HG02981 (cell line): ENCODE results near the gene SLC35F5.
"Not testable (repeated sequence)": the region's sequence is repeated elsewhere in the genome, so short reads cannot be mapped to it uniquely, and the experiment has no call there.

Experiments used
- ATAC-seq: cut with Tn5 transposase; IDR thresholded peaks from one replicate; pipeline ENCODE4 v1.9.1; 2021; ENCODE audit warnings: mild to moderate bottlenecking, moderate library complexity; ENCODE audit not compliant: unreplicated experiment

Gene SLC35F5

GRCh38 chr2:113698251-113698650 is 58.2 kb downstream of the SLC35F5 start:
- not testable (repeated sequence) for ATAC-seq

DNA sequence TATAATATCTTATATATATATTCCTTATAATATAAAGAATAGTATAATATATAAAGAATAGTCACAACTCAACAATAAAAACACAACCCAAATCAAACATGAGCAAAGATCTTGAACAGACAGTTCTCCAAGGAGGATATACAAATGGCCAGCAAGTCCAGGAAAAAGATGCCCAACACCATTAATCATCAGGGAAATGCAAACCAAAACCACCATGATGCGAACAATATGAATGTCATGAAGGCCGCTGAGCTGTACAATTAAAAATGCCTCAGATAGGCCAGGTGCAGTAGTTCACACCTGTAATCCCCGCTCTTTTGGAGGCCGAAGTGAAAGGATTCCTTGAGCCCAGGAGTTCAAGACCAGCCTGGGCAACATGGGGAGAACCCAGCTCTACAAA is 58.9 kb downstream of the SLC35F5 start:
- no peak for ATAC-seq

- no peak for ATAC-seq
Measured at GRCh38 chr2:113694438-113694837, 62.0 kb downstream of the SLC35F5 start.

GRCh38 chr2:113692698-113693428 is 63.6 kb downstream of the SLC35F5 start:
- peak; percentile 80 for ATAC-seq

DNA sequence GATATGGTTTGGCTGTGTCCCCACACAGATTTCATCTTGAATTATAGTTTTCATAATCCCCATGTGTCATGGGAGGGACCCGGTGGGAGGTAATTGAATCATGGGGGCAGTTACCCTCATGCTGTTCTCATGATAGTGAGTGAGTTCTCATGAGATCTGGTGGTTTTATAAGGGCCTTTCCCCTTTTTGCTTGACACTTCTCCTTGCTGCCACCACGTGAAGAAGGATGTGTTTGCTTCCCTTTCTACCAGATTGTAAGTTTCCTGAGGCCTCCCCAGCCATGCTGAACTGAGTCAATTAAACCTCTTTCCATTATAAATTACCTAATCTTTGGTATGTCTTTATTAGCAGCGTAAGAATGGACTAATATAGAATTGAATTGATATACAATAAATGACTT is 65.6 kb downstream of the SLC35F5 start:
- ATAC-seq, result not testable (repeated sequence)

GRCh38 chr2:113686537-113686936 is 69.9 kb downstream of the SLC35F5 start:
- no peak for ATAC-seq

DNA sequence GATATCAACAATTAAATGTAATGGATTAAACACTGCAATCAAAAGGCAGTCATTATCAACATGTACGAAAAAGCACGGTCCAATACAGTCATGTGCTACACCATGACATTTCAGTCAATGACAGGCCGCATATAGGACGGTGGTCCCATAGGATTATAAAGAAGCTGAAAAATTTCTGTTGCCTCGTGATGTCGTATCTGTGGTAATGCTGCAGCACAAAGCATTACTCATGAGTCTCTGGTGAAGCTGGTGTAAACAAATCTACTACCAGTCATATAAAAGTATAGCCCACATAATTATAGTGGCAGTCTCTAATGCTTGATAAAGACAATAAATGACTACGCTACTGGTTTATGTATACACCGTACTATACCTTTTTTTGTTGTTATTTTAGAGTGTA is 71.0 kb downstream of the SLC35F5 start:
- ATAC-seq, result no peak

- ATAC-seq, result no peak
Measured at GRCh38 chr2:113679457-113679856, 77.0 kb downstream of the SLC35F5 start.

DNA sequence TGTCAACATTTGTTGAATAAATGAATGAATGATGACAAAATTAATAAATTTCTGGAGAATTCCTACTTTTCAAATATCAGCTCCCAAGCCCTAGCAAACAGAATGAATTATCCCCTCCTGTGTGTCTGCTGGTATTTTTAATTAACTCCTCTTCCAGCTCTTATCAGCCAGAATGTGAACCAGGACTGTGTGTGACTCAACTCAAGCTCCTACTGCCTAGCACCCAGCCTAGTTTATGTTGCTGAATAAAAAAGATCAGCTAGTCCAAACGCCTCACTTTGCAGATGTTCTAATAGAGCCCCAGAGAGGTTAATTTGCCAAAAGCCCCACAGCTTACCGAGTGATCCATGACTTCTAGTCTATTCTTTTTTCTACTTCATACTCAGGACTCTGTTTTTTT is 79.1 kb downstream of the SLC35F5 start:
- ATAC-seq, result no peak

- ATAC-seq, result no peak
Measured at GRCh38 chr2:113676623-113677266, 79.7 kb downstream of the SLC35F5 start.

GRCh38 chr2:113675875-113676274 is 80.6 kb downstream of the SLC35F5 start:
- ATAC-seq, result no peak

- no peak for ATAC-seq
Measured at GRCh38 chr2:113672326-113672932, 84.0 kb downstream of the SLC35F5 start.

DNA sequence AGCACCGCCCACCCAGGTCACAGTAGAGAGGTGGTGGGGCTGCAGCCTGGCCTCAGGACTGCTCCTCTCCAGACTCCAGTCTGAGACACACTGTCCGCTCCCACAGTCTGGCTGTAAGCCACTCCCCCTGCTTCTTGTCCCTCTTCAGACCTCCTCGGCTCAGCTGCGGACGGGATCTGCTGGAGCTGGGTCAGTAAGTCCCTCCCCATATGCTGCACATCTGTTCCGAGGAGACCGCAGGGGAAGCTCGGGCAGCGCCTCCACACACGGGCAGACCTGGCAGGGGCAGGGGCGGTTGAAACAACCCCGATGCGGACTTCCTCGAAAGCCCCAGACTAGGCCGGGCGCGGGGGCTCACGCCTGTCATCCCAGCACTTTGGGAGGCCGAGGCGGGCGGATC is 87.4 kb downstream of the SLC35F5 start:
- ATAC-seq, result not testable (repeated sequence)

GRCh38 chr2:113664761-113665533 is 91.5 kb downstream of the SLC35F5 start:
- ATAC-seq, result not testable (repeated sequence)

DNA sequence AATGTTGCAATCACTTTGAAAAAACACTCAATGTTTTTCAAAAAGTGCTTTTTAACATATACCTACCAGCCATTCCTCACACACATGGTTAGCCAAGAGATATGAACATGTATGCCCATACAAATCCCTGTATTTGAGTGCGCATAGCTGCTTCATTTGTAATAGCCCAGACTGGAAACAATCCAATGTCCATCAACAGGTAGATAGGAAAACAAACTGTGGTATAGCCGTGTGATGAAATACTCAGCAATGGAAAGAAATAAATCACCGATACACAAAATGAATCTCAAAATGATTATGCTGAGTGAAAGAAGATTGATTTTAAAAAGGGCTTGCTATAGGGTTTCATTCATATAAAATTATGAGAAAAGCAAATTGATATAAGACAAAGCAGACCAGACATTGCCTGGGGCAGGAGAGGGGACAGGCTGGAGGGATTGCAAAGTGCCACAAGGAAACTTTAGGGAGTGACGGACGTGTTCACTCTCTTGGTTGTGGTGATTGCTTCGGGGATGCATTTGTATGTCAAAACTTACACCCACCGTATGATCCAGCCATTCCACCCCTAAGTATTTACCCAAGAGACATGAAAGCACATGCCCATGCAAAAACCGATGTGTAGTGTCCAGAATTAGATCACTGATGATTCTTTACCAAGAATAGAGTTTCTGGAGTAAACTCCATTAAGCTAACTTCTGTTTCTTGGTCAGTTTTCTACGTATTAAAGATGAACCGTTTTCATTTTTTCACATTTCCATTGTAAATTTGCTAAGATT is 93.0 kb downstream of the SLC35F5 start:
- not testable (repeated sequence) for ATAC-seq
